ENCODE results near the gene PPP5C. TPM values are rescaled to one million over a fixed set of nuclear protein-coding genes. Genes with fewer than 3 reads are reported as not detected.
"Not testable (repeated sequence)": the region's sequence is repeated elsewhere in the genome, so short reads cannot be mapped to it uniquely, and the experiment has no call there.

PPP5C gene
- total RNA-seq, 3 donors from 2014 or later: 55.3 to 71.6 (median 59.4) TPM

DNA sequence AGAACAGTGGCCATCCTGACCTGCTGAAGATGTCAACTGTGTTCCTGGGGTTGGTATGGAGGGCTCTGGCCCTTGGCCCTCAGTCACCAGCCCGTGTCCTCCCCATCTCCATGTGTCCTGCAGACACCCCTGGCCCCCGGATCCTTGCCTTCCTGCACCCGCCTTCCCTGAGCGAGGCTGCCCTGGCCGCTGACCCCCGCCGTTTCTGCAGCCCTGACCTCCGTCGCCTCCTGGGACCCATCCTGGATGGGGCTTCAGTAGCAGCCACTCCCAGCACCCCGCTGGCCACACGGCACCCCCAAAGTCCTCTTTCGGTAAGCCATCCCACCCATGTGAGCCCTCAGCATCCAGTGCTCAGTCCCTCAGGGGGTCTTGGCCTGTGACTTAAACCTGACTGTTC, 25.2 kb upstream of the PPP5C start:
- no peak overlapping the region for H3K4me3 ChIP-seq
- H3K4me1 ChIP-seq (ENCODE audit: low read depth): no peaks in the 10 kb centered on the region
- intact Hi-C loops (cut with DNase I, micrococcal nuclease): no loop called here
- ATAC-seq: no peak
- no peak for DNase-seq
- TF ChIP-seq, protein P1, sequence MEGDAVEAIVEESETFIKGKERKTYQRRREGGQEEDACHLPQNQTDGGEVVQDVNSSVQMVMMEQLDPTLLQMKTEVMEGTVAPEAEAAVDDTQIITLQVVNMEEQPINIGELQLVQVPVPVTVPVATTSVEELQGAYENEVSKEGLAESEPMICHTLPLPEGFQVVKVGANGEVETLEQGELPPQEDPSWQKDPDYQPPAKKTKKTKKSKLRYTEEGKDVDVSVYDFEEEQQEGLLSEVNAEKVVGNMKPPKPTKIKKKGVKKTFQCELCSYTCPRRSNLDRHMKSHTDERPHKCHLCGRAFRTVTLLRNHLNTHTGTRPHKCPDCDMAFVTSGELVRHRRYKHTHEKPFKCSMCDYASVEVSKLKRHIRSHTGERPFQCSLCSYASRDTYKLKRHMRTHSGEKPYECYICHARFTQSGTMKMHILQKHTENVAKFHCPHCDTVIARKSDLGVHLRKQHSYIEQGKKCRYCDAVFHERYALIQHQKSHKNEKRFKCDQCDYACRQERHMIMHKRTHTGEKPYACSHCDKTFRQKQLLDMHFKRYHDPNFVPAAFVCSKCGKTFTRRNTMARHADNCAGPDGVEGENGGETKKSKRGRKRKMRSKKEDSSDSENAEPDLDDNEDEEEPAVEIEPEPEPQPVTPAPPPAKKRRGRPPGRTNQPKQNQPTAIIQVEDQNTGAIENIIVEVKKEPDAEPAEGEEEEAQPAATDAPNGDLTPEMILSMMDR (IDR thresholded peaks at IDR 0.05): no peak
- H3K36me3 ChIP-seq (ENCODE audit: low read depth): no peaks in the 10 kb centered on the region
- peaks cover 9% of the 10 kb centered on the region for H3K9me3 ChIP-seq

DNA sequence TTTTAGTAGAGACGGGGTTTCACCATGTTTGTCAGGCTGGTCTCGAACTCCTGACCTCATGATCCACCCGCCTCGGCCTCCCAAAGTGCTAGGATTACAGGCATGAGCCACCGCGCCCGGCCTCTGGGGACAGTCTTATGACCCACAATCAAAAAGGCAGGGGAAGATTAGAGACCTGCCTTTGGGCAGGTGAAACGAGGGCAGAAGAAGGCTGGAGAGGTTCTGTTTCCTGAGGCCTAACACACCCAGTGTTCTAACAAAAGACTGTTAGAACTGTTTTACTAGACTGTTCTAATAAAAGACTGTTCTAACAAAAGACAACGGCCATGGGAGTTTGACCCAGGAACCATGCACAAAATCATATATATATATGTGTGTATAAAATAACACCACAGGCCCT, 23.7 kb upstream of the PPP5C start:
- H3K9me3 ChIP-seq: peaks cover 23% of the 10 kb centered on the region
- ATAC-seq: peak; percentile 51
- H3K36me3 ChIP-seq (ENCODE audit: low read depth); DNase-seq; H3K4me3 ChIP-seq; H3K4me1 ChIP-seq (ENCODE audit: low read depth); intact Hi-C loops (cut with DNase I, micrococcal nuclease): not testable (repeated sequence)

DNA sequence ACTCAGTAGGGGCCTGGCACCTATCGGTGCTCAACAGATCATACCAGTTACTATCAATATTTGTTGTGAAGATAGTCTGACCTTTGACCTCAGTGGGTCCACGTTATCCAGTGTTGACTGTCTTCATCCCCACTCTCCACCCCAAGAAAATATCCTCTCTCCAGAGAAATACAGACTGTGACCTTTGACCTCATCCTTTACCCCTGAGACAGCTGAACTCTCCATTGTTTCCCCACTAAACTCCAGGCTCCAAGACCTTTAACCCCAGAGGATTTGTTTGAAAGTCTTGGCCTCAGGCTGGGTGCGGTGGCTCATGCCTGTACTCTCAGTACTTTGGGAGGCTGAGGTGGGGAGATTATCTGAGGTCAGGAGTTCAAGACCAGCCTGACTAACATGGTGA, 22.6 kb upstream of the PPP5C start:
- no peaks in the 10 kb centered on the region for H3K36me3 ChIP-seq (ENCODE audit: low read depth)
- peaks cover 25% of the 10 kb centered on the region for H3K9me3 ChIP-seq
- no peaks in the 10 kb centered on the region for H3K4me1 ChIP-seq (ENCODE audit: low read depth)
- no peak overlapping the region for H3K4me3 ChIP-seq
- intact Hi-C loops (cut with DNase I, micrococcal nuclease): no loop called here
- DNase-seq: no peak
- ATAC-seq: no peak
- TF ChIP-seq, protein P1 (IDR thresholded peaks at IDR 0.05): no peak

DNA sequence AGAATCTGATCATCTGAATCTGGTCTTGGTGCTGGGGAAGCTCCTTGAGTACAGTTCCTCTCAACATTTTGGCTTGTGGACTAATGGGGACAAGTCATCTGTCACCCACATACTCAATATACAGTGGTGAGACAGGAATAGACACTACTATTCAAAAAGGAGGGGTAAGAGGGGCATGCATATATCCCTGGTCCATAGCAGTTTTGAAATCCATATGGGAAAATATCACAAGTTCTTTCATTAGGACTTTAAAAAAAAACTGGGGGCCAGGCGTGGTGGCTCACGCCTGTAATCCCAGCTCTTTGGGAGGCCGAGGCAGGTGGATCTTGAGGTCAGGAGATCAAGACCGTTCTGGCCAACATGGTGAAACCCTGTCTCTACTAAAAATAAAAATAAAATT, 20.3 kb upstream of the PPP5C start:
- TF ChIP-seq, protein P1 (IDR thresholded peaks at IDR 0.05): no peak
- H3K4me3 ChIP-seq: no peak overlapping the region
- no peaks in the 10 kb centered on the region for H3K36me3 ChIP-seq (ENCODE audit: low read depth)
- ATAC-seq (no peak), DNase-seq (no peak)
- H3K9me3 ChIP-seq: peaks cover 25% of the 10 kb centered on the region
- no peaks in the 10 kb centered on the region for H3K4me1 ChIP-seq (ENCODE audit: low read depth)
- intact Hi-C loops (cut with DNase I, micrococcal nuclease): no loop called here

DNA sequence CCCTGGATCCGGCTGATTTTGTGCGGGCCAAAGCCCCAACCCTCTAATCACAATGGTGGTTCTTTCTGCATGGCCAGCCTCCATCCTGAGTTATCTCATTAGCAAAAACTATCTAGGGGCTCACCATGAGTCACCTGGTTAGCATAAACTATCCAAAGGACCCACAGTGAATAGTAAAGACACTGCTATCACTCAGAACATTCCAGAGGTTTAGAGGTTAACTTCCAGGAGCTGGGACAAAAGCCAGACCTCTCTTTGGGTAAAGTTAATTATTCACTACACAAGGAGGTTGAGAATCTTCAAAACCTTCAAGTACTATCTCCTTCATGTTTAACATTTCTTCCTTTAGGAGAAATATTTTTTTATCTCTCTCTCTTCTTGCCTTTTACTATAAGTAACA, 18.8 kb upstream of the PPP5C start:
- TF ChIP-seq, protein P1 (IDR thresholded peaks at IDR 0.05): no peak
- no peak overlapping the region for H3K4me3 ChIP-seq
- ATAC-seq (no peak), DNase-seq (no peak)
- H3K4me1 ChIP-seq (ENCODE audit: low read depth): no peaks in the 10 kb centered on the region
- intact Hi-C loops (cut with DNase I, micrococcal nuclease): no loop called here
- H3K36me3 ChIP-seq (ENCODE audit: low read depth): no peaks in the 10 kb centered on the region
- peaks cover 25% of the 10 kb centered on the region for H3K9me3 ChIP-seq

DNA sequence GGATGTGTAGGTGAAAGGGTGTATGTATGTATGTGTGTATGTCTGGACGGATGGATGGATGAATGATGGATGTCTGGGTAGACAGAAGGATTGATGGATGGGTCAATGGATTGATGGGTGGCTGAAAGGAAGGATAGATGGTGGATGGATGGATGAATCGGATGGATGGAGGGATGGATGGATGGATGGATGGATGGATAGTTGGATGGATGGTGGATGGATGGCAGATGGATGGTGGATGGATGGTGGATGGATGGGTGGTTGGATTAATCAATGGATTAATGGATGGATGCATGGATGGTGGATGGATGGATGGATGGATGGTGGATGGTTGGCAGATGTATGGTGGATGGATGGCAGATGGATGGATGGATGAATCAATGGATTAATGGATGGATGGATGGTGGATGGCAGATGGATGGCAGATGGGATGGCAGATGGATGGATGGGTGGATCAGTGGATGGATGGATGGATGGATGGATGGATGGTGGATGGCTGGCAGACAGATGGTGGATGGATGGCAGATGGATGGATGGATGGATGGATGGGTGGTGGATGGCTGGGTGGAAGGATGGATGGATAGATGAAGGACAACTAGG, 16.5 kb upstream of the PPP5C start:
- TF ChIP-seq, protein P1 (IDR thresholded peaks at IDR 0.05): no peak
- H3K9me3 ChIP-seq: peaks cover 25% of the 10 kb centered on the region
- no peaks in the 10 kb centered on the region for H3K36me3 ChIP-seq (ENCODE audit: low read depth)
- DNase-seq (no peak), ATAC-seq (no peak)
- H3K4me1 ChIP-seq (ENCODE audit: low read depth): no peaks in the 10 kb centered on the region
- H3K4me3 ChIP-seq: no peak overlapping the region
- intact Hi-C loops (cut with DNase I, micrococcal nuclease): no loop called here

All from mucosa of descending colon (tissue), 3 donors.